Breast epithelium (tissue), 4 donors: ENCODE results near the gene NUAK1. TPM values are rescaled to one million over a fixed set of nuclear protein-coding genes. Genes with fewer than 3 reads are reported as not detected.

Experiments
- DNase-seq, 2 donors: peaks; one replicate each; pipeline ENCODE4 v3.0.0-alpha.2; 2019; ENCODE audit warnings: low spot score in 2 of 2
- H3K27ac ChIP-seq, 2 donors: fragments of 200-600 bp; sonication (generic) in 1 of 2; one replicate each; pipeline ENCODE4 v1.5.1; 2016 to 2019; ENCODE audit warnings: mild to moderate bottlenecking in 1 of 2
- H3K27me3 ChIP-seq, 2 donors: fragments of 200-600 bp; sonication (generic) in 1 of 2; one replicate each; pipeline versions ENCODE4 v1.5.1 to v1.6.0; 2017 to 2019; ENCODE audit warnings: control low read depth in 1 of 2, mild to moderate bottlenecking in 1 of 2
- H3K36me3 ChIP-seq: fragments of 200-600 bp; one replicate; pipeline ENCODE4 v1.5.1; 2019
- H3K4me1 ChIP-seq, 2 donors: fragments of 200-600 bp; sonication (generic); one replicate each; pipeline ENCODE4 v1.5.1; 2016 to 2019; ENCODE audit warnings: control low read depth in 1 of 2
- H3K4me3 ChIP-seq, 3 donors: fragments of 200-600 bp; sonication (generic); 1 replicate in 2 of 3; 2 replicates in 1 of 3; pipeline ENCODE4 v1.5.1; 2016 to 2019; ENCODE audit warnings: mild to moderate bottlenecking in 3 of 3, moderate library complexity in 2 of 3
- H3K9me3 ChIP-seq, 2 donors: fragments of 200-600 bp; sonication (generic) in 1 of 2; one replicate each; pipeline ENCODE4 v1.5.1; 2016 to 2019; ENCODE audit warnings: control low read depth in 1 of 2
- POLR2A ChIP-seq: fragments of 450-650 bp; IDR thresholded peaks from one replicate; pipeline ENCODE4 v1.6.1; 2016; ENCODE audit warnings: antibody characterized with exemption, mild to moderate bottlenecking, moderate library complexity
- POLR2AphosphoS5 ChIP-seq, 3 donors: sonication (generic); formaldehyde crosslinking; IDR thresholded peaks; one replicate each; pipeline ENCODE4 v1.6.1; 2017; ENCODE audit warnings: antibody characterized with exemption in 3 of 3
- intact Hi-C: fragments of 100-400 bp; cut with DNase I; formaldehyde crosslinking; loops from one replicate; pipeline ENCODE4 v1.15.1; 2023; ENCODE audit warnings: low total_unique reads
- total RNA-seq, 3 donors: library from RNA; depleted of rRNA; stranded (reverse); fragments of >200 nt; gene quantifications; one replicate each; pipeline ENCODE4 v1.1.0, GENCODE V29; 2016
- TF ChIP-seq, protein P1 (sequence below), 3 donors: fragments of 450-650 bp; IDR thresholded peaks; one replicate each; pipeline ENCODE4 v1.5.1; 2016 to 2017; ENCODE audit warnings: antibody characterized with exemption in 3 of 3, mild to moderate bottlenecking in 3 of 3, moderate library complexity in 3 of 3

Gene NUAK1
- total RNA-seq, 3 donors from 2014 or later: 6.0 to 20.2 (median 13.1) TPM

DNA sequence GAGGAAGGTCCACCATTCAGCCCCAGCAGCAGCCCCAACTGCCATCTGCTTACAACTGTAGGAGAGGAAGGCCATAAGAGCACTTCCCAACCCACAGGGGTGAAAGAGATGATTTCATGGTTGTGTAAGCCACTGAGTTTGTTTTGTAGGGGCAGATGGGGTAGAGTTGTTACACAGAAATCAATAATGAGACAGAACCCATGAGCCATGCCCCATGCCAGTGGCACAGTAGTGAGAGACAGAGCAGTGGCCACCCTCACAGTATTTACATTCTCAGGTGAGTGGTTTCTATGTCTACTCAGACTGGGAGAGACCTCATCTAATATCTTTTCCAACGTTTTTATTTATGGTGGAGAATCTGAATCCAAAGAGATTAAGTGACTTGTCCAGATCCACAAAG is 68.6 kb downstream of the NUAK1 start:
- DNase-seq: no peak
- no peak overlapping the region for H3K4me3 ChIP-seq
- H3K27me3 ChIP-seq: no peaks in the 10 kb centered on the region
- no peaks in the 10 kb centered on the region for H3K4me1 ChIP-seq
- H3K9me3 ChIP-seq: no peaks in the 10 kb centered on the region
- H3K36me3 ChIP-seq: no peaks in the 10 kb centered on the region
- TF ChIP-seq, protein P1, sequence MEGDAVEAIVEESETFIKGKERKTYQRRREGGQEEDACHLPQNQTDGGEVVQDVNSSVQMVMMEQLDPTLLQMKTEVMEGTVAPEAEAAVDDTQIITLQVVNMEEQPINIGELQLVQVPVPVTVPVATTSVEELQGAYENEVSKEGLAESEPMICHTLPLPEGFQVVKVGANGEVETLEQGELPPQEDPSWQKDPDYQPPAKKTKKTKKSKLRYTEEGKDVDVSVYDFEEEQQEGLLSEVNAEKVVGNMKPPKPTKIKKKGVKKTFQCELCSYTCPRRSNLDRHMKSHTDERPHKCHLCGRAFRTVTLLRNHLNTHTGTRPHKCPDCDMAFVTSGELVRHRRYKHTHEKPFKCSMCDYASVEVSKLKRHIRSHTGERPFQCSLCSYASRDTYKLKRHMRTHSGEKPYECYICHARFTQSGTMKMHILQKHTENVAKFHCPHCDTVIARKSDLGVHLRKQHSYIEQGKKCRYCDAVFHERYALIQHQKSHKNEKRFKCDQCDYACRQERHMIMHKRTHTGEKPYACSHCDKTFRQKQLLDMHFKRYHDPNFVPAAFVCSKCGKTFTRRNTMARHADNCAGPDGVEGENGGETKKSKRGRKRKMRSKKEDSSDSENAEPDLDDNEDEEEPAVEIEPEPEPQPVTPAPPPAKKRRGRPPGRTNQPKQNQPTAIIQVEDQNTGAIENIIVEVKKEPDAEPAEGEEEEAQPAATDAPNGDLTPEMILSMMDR (IDR thresholded peaks at IDR 0.05): no peak
- TF ChIP-seq POLR2AphosphoS5 (IDR thresholded peaks at IDR 0.05): no peak
- no peak for TF ChIP-seq POLR2A
- no peak overlapping the region for H3K27ac ChIP-seq
- intact Hi-C loops: no loop called here

DNA sequence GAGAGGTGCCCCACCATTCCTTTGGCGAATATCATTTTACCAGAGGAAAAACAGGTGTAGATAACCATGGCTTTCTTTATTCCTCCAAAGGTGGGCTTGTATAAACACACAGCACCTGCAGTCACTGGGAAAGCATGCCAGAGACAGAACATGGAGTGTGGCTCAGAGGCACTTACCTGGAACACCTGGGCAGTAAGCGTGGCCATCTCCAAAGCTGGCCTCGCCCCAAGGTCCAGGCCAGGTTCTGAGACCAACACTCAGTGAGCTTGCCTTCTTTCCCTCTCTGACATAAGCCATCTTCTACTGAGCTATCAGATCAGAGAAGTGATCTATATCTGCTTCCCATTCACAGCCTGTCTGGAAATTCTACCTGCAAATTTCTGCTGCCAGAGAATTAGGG is 70.5 kb downstream of the NUAK1 start:
- TF ChIP-seq, protein P1 (IDR thresholded peaks at IDR 0.05): no peak
- TF ChIP-seq POLR2AphosphoS5 (IDR thresholded peaks at IDR 0.05) (no peak), POLR2A (no peak)
- Histone ChIP-seq H3K36me3 (no peaks in the 10 kb centered on the region), H3K4me3 (no peak overlapping the region), H3K27ac (no peak overlapping the region), H3K9me3 (no peaks in the 10 kb centered on the region), H3K27me3 (no peaks in the 10 kb centered on the region), H3K4me1 (no peaks in the 10 kb centered on the region)
- intact Hi-C loops: no loop called here
- DNase-seq: no peak

DNA sequence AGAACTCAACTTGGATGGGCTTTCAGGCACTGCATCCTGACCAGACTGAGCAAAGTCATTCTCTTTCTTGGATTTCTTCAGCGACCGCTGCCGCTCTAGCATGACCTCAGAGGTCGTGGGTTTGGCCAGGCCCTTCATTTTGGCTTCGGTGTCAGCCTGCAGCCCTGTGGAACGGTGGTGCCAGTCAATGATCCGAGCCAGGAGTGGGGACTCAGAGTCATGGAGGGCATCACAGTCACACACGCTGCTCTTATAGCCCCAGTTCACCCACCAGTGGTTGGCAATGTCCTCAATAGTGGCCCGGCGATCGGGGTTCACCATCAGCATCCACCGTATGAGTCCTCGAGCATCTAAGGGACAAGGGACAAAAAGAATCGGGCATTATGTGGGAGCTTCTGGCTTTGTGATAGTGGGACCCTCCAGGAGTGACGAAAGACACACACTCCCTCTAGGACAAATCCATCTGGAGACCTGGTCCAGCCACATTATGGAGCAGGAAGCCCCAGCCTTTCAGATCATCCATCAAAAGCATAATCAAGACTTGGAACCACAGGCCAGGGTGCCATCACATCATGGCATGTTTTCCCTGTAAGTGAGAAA is 71.0 kb downstream of the NUAK1 start:
- no peak overlapping the region for H3K27ac ChIP-seq
- H3K4me3 ChIP-seq: no peak overlapping the region
- H3K27me3 ChIP-seq: no peaks in the 10 kb centered on the region
- TF ChIP-seq POLR2A (no peak), POLR2AphosphoS5 (IDR thresholded peaks at IDR 0.05) (no peak)
- TF ChIP-seq, protein P1 (IDR thresholded peaks at IDR 0.05): no peak
- H3K36me3 ChIP-seq: no peaks in the 10 kb centered on the region
- no peak for DNase-seq
- H3K4me1 ChIP-seq: no peaks in the 10 kb centered on the region
- H3K9me3 ChIP-seq: no peaks in the 10 kb centered on the region
- intact Hi-C loops: no loop called here

DNA sequence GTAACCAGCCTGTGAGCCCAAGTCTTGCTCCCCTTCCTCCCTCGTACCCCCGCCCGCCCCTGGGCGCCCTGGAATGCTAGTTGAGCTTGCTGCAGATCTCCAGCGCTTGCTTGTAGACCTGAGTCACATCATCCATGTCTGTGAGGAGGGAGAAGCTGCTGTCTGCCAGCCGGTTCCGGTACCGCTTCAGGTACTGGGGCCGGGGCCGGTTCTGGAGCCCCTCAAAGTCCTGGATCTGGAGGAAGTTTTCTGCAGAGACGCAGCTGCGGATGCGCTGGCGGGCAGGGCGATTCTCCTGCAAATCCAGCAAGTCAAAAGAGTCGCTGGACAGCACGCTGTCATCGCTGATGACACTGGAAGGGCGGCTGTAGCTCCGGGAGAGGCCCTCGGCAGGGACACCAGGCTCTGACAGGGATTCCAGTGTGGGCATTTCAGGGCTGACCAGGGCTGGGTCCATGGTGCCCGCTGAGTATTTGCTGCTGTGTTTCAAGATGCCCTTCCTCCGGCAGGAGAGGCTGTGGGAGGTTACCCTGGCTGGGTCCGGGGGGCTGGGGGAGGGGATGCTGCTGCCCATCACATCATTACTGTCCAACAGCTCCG is 71.9 kb downstream of the NUAK1 start:
- H3K27ac ChIP-seq: peak overlapping the region in 1 of 2 donors; percentile 55
- no peaks in the 10 kb centered on the region for H3K9me3 ChIP-seq
- TF ChIP-seq POLR2A (no peak), POLR2AphosphoS5 (IDR thresholded peaks at IDR 0.05) (no peak)
- TF ChIP-seq, protein P1 (IDR thresholded peaks at IDR 0.05): no peak
- H3K27me3 ChIP-seq: no peaks in the 10 kb centered on the region
- DNase-seq: no peak
- intact Hi-C loops: no loop called here
- no peaks in the 10 kb centered on the region for H3K36me3 ChIP-seq
- no peak overlapping the region for H3K4me3 ChIP-seq
- no peaks in the 10 kb centered on the region for H3K4me1 ChIP-seq

DNA sequence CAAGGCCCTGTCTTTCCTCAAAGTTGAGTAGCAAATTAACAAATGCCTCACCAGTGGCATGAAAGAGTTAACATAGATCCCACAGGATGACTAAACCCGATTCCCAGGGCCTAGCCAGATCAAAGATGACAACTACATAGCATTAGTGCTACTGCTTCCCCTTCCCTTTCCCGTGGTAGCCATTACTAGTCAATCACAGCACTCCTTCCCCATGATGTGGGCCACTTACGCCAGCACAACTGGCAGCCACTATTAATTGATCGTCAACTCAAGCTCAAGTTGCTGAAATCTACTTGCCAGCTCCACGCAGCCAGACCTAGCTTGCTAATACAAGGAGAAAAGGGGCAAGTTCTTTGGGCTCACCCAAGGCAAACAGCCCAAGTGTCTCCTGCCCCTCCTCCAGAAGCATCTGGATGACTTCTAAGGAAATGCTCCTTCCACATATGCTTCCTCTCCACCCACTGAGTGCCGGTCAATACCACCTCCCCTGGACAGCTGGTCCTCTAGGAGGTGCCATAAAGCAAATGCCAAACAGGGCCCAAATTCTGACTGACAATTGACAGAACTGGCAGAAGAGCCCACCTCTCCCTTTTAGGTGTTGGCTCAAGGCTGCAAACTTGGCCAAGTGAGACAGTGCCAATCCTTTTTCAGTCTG is 72.6 kb downstream of the NUAK1 start:
- Histone ChIP-seq H3K27me3 (no peaks in the 10 kb centered on the region), H3K4me3 (no peak overlapping the region), H3K36me3 (no peaks in the 10 kb centered on the region), H3K4me1 (no peaks in the 10 kb centered on the region), H3K27ac (peak overlapping the region in 1 of 2 donors; percentile 55), H3K9me3 (no peaks in the 10 kb centered on the region)
- DNase-seq: no peak
- TF ChIP-seq POLR2A (no peak), POLR2AphosphoS5 (IDR thresholded peaks at IDR 0.05) (no peak)
- TF ChIP-seq, protein P1 (IDR thresholded peaks at IDR 0.05): no peak
- intact Hi-C loops: no loop called here
